Adrenal gland (tissue), 12 donors: ENCODE measurements around the gene SPANXN4. TPM values are rescaled to one million over a fixed set of nuclear protein-coding genes. Genes with fewer than 3 reads are reported as not detected.

Experiments used
- DNase-seq, 7 donors: peaks; one replicate each; pipeline ENCODE4 v3.0.0-alpha.2; 2019 to 2020
- H3K27ac ChIP-seq, 5 donors: fragments of 200-600 bp; sonication (generic) in 4 of 5; 1 replicate in 3 of 5; 2 replicates in 2 of 5; pipeline versions ENCODE4 v1.5.1 to v1.8.0; 2016 to 2020; ENCODE audit warnings: mild to moderate bottlenecking in 1 of 5
- H3K27me3 ChIP-seq: fragments of 200-600 bp; 2 replicates; pipeline ENCODE4 v1.8.0; 2021
- H3K36me3 ChIP-seq, 2 donors: fragments of 200-600 bp; replicated peaks in 1 of 2; 1 replicate in 1 of 2; 2 replicates in 1 of 2; pipeline versions ENCODE4 v1.5.1 to v1.8.0; 2018 to 2022
- H3K4me1 ChIP-seq, 2 donors: fragments of 200-600 bp; replicated peaks in 1 of 2; 1 replicate in 1 of 2; 2 replicates in 1 of 2; pipeline versions ENCODE4 v1.5.1 to v1.8.0; 2018 to 2021
- H3K4me3 ChIP-seq, 4 donors: fragments of 200-600 bp; sonication (generic) in 3 of 4; one replicate each; pipeline ENCODE4 v1.5.1; 2016 to 2018
- H3K9me3 ChIP-seq, 3 donors: fragments of 200-600 bp; sonication (generic) in 1 of 3; replicated peaks in 1 of 3; 1 replicate in 2 of 3; 2 replicates in 1 of 3; pipeline versions ENCODE4 v1.5.1 to v1.8.0; 2016 to 2021
- CTCF ChIP-seq, 6 experiments: fragments of 450-650 bp in 4 of 6; fragments of 200-600 bp in 2 of 6; sonication (generic) in 1 of 6; IDR thresholded peaks; 1 replicate in 5 of 6; 2 replicates in 1 of 6; pipeline versions ENCODE4 v1.5.1 to v1.8.0; 2016 to 2021; ENCODE audit warnings: antibody characterized with exemption in 6 of 6, mild to moderate bottlenecking in 2 of 6, moderate library complexity in 1 of 6
- POLR2A ChIP-seq, 2 donors: fragments of 450-650 bp; IDR thresholded peaks; one replicate each; pipeline ENCODE4 v1.6.1; 2017; ENCODE audit warnings: antibody characterized with exemption in 2 of 2, mild to moderate bottlenecking in 2 of 2, moderate library complexity in 1 of 2
- WGBS, 4 donors: extraction: QIAGEN DNeasy Blood & Tissue Kit in 2 of 4; methylation state at CpG; one replicate each; pipeline versions ENCODE4 v1.1.5 to v1.1.7; 2013 to 2017; 5-methylcytosine and 5-hydroxymethylcytosine counted together
- intact Hi-C, 2 donors: fragments of 100-400 bp; cut with DNase I; formaldehyde crosslinking; loops; one replicate each; pipeline versions ENCODE4 v1.14.1 to v1.15.0; 2022 to 2023
- polyA plus RNA-seq, 3 donors: library from polyadenylated mRNA; stranded (reverse); fragments of 200-250 nt in 2 of 3; fragments of 350-450 nt in 1 of 3; fragmentation: Illumina TruSeq in 1 of 3; extraction: RNeasy Lipid Tissue Mini Kit (QIAGEN cat#74804) in 1 of 3; gene quantifications; one replicate each; pipeline ENCODE4 v1.2.3, GENCODE V29; 2013 to 2014
- total RNA-seq, 9 donors: library from RNA; depleted of rRNA in 4 of 9; stranded (reverse); fragments of >200 nt in 4 of 9; fragments of 120-200 nt in 1 of 9; fragmentation: NEBNext Ultra II Directional in 1 of 9; extraction: Animal tissue kit (Norgen Biotek cat#: 25700) in 1 of 9; gene quantifications; one replicate each; pipeline versions ENCODE4 v1.1.0 to v1.2.4, GENCODE V29; 2013 to 2023
- donor health status: healthy with polysubstance abuse.
- donor health status: Bipolar disorder and iron deficiency.
- donor health status: DM: yes; HTN: yes; CAD: no.
- donor health status: DM: no; HTN: no; CAD: no.
- donor health status: DM: no; HTN: no; CAD: no.
- donor health status: DM: yes; HTN: yes; CAD: no.

Gene SPANXN4
- total and polyA plus RNA-seq, 12 donors, result not detected

DNA sequence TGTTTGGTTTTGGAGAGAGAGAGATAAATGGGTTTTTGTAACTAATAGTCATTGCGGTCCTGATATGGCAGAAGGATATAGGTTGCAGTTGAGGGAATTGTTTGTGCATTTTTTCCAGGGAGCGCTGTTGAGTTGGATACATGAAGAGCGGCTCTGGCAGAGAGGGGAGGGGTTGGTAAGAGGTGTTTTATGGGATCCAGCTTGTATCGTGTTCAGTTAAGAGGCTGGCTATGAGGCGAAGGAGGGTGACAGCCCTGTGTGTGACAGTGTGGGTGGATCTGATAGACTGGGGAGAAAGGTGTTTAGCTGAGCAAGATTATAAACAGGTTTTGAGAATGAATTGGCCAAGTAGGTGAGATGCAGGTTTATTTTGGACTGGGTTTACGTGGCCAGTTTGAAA, 1.5 kb downstream of the SPANXN4 start:
- H3K36me3 ChIP-seq, result no peaks in the 10 kb centered on the region
- 47 to 63% (median 54%) methylated on average over 5 to 6 of the region's 6 CpGs for WGBS, 4 donors
- intact Hi-C loops, result no loop called here
- no peak overlapping the region for H3K4me3 ChIP-seq
- no peak for TF ChIP-seq CTCF (IDR thresholded peaks at IDR 0.05)
- no peak for TF ChIP-seq POLR2A (IDR thresholded peaks at IDR 0.05)
- no peak for DNase-seq
- no peaks in the 10 kb centered on the region for H3K9me3 ChIP-seq
- no peaks in the 10 kb centered on the region for H3K4me1 ChIP-seq
- no peak overlapping the region for H3K27ac ChIP-seq
- no peaks in the 10 kb centered on the region for H3K27me3 ChIP-seq

DNA sequence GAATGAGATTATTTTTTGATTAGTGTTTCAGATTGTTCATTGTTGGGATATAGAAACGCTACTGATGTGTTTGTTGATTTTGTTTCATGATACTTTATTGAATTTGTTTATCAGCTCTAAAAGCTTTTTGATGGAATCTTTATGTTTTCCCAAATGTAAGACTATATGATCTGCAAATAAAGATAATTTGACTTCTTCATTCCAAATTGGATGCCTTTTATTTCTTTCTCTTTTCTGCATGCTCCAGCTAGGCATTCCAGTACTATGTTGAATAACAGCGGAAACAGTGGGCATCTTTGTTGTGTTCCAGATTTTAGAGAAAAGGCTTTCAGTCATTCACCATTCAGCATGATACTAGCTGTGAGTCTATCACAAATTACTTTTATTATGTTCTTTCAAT, 21.8 kb downstream of the SPANXN4 start:
- Histone ChIP-seq H3K4me3 (no peak overlapping the region), H3K36me3 (no peaks in the 10 kb centered on the region), H3K27ac (no peak overlapping the region), H3K27me3 (no peaks in the 10 kb centered on the region), H3K9me3 (no peaks in the 10 kb centered on the region), H3K4me1 (no peaks in the 10 kb centered on the region)
- TF ChIP-seq CTCF (IDR thresholded peaks at IDR 0.05), result no peak
- TF ChIP-seq POLR2A (IDR thresholded peaks at IDR 0.05), result no peak
- 33 to 76% (median 50%) methylated on average over 2 of the region's 2 CpGs for WGBS, 4 donors
- intact Hi-C loops, result no loop called here
- DNase-seq, result no peak

GRCh38 chrX:143058120-143058519, 32.4 kb downstream of the SPANXN4 start:
- intact Hi-C loops, result no loop called here
- no peaks in the 10 kb centered on the region for H3K9me3 ChIP-seq
- 60 to 72% (median 64%) methylated on average over 4 of the region's 4 CpGs for WGBS, 4 donors
- DNase-seq, result no peak
- H3K27me3 ChIP-seq, result no peaks in the 10 kb centered on the region
- H3K4me1 ChIP-seq, result no peaks in the 10 kb centered on the region
- TF ChIP-seq CTCF (IDR thresholded peaks at IDR 0.05) (no peak), POLR2A (IDR thresholded peaks at IDR 0.05) (no peak)
- no peaks in the 10 kb centered on the region for H3K36me3 ChIP-seq
- no peak overlapping the region for H3K27ac ChIP-seq
- no peak overlapping the region for H3K4me3 ChIP-seq

- DNase-seq, result no peak
- no peaks in the 10 kb centered on the region for H3K27me3 ChIP-seq
- no peaks in the 10 kb centered on the region for H3K36me3 ChIP-seq
- WGBS, 4 donors, result 75 to 81% (median 76%) methylated on average over 3 of the region's 3 CpGs
- intact Hi-C loops, result no loop called here
- TF ChIP-seq POLR2A (IDR thresholded peaks at IDR 0.05) (no peak), CTCF (IDR thresholded peaks at IDR 0.05) (no peak)
- H3K4me1 ChIP-seq, result no peaks in the 10 kb centered on the region
- no peaks in the 10 kb centered on the region for H3K9me3 ChIP-seq
- H3K27ac ChIP-seq, result no peak overlapping the region
- H3K4me3 ChIP-seq, result no peak overlapping the region
Observed at GRCh38 chrX:143081231-143081630, 55.5 kb downstream of the SPANXN4 start.
